Adrenal gland (tissue), 19 donors: Measurements from ENCODE around the gene CTNND2. TPM values are rescaled to one million over a fixed set of nuclear protein-coding genes. Genes with fewer than 3 reads are reported as not detected.
A peak's percentile ranks its signal among the peaks of the same experiment; 100 is the strongest.

Experiments used
- DNase-seq, 7 donors: peaks; one replicate each; pipeline ENCODE4 v3.0.0-alpha.2; 2019 to 2020
- H3K27ac ChIP-seq, 5 donors: fragments of 200-600 bp; sonication (generic) in 4 of 5; 1 replicate in 3 of 5; 2 replicates in 2 of 5; pipeline versions ENCODE4 v1.5.1 to v1.8.0; 2016 to 2020; ENCODE audit warnings: mild to moderate bottlenecking in 1 of 5
- H3K27me3 ChIP-seq: fragments of 200-600 bp; 2 replicates; pipeline ENCODE4 v1.8.0; 2021
- H3K36me3 ChIP-seq, 2 donors: fragments of 200-600 bp; replicated peaks in 1 of 2; 1 replicate in 1 of 2; 2 replicates in 1 of 2; pipeline versions ENCODE4 v1.5.1 to v1.8.0; 2018 to 2022
- H3K4me1 ChIP-seq, 2 donors: fragments of 200-600 bp; replicated peaks in 1 of 2; 1 replicate in 1 of 2; 2 replicates in 1 of 2; pipeline versions ENCODE4 v1.5.1 to v1.8.0; 2018 to 2021
- H3K4me3 ChIP-seq, 4 donors: fragments of 200-600 bp; sonication (generic) in 3 of 4; one replicate each; pipeline ENCODE4 v1.5.1; 2016 to 2018
- H3K9me3 ChIP-seq, 3 donors: fragments of 200-600 bp; sonication (generic) in 1 of 3; replicated peaks in 1 of 3; 1 replicate in 2 of 3; 2 replicates in 1 of 3; pipeline versions ENCODE4 v1.5.1 to v1.8.0; 2016 to 2021
- CTCF ChIP-seq, 6 experiments: fragments of 450-650 bp in 4 of 6; fragments of 200-600 bp in 2 of 6; sonication (generic) in 1 of 6; IDR thresholded peaks; 1 replicate in 5 of 6; 2 replicates in 1 of 6; pipeline versions ENCODE4 v1.5.1 to v1.8.0; 2016 to 2021; ENCODE audit warnings: antibody characterized with exemption in 6 of 6, mild to moderate bottlenecking in 2 of 6, moderate library complexity in 1 of 6
- POLR2A ChIP-seq, 2 donors: fragments of 450-650 bp; IDR thresholded peaks; one replicate each; pipeline ENCODE4 v1.6.1; 2017; ENCODE audit warnings: antibody characterized with exemption in 2 of 2, mild to moderate bottlenecking in 2 of 2, moderate library complexity in 1 of 2
- WGBS, 4 donors: extraction: QIAGEN DNeasy Blood & Tissue Kit in 2 of 4; methylation state at CpG; one replicate each; pipeline versions ENCODE4 v1.1.5 to v1.1.7; 2013 to 2017; 5-methylcytosine and 5-hydroxymethylcytosine counted together
- intact Hi-C, 2 donors: fragments of 100-400 bp; cut with DNase I; formaldehyde crosslinking; loops; one replicate each; pipeline versions ENCODE4 v1.14.1 to v1.15.0; 2022 to 2023
- long read RNA-seq, 10 donors: library from polyadenylated mRNA in 3 of 10; unstranded in 2 of 10; stranded (forward) in 1 of 10; transcript quantifications; one replicate each; pipeline ENCODE4 v2.0.0 and lab custom pipeline, GENCODE V29; 2021 to 2026
- polyA plus RNA-seq, 3 donors: library from polyadenylated mRNA; stranded (reverse); fragments of 200-250 nt in 2 of 3; fragments of 350-450 nt in 1 of 3; fragmentation: Illumina TruSeq in 1 of 3; extraction: RNeasy Lipid Tissue Mini Kit (QIAGEN cat#74804) in 1 of 3; gene quantifications; one replicate each; pipeline ENCODE4 v1.2.3, GENCODE V29; 2013 to 2014
- total RNA-seq, 9 donors: library from RNA; depleted of rRNA in 4 of 9; stranded (reverse); fragments of >200 nt in 4 of 9; fragments of 120-200 nt in 1 of 9; fragmentation: NEBNext Ultra II Directional in 1 of 9; extraction: Animal tissue kit (Norgen Biotek cat#: 25700) in 1 of 9; gene quantifications; one replicate each; pipeline versions ENCODE4 v1.1.0 to v1.2.4, GENCODE V29; 2013 to 2023
- donor health status: healthy with polysubstance abuse.
- donor health status: Bipolar disorder and iron deficiency.
- donor health status: DM: yes; HTN: yes; CAD: no.
- donor health status: DM: no; HTN: no; CAD: no.
- donor health status: DM: no; HTN: no; CAD: no.
- donor health status: DM: yes; HTN: yes; CAD: no.

Gene CTNND2
- total RNA-seq: 1 to 10 TPM in 4 of 9 donors, under 1 TPM in 4, not detected in 1; 0.39 to 4.2 (median 1.1) TPM
- 1 to 10 TPM in 2 of 3 donors, under 1 TPM in 1; 0.34 to 1.8 (median 1.3) TPM for polyA plus RNA-seq
- long read RNA-seq, donor 1: 0 reads
- long read RNA-seq, donor 2, partial matches to known transcripts: 8 of 8 reads
- long read RNA-seq, donor 2, other reads (novel, unspliced or antisense): 0 of 8 reads
- long read RNA-seq, donor 3: 0 reads
- long read RNA-seq, donor 4: 0 reads
- long read RNA-seq, donor 5, partial matches to known transcripts: 1 of 1 reads
- long read RNA-seq, donor 5, other reads (novel, unspliced or antisense): 0 of 1 reads
- long read RNA-seq, donor 6, partial matches to known transcripts: 0 of 1 reads
- long read RNA-seq, donor 6, other reads (novel, unspliced or antisense): 1 of 1 reads
- long read RNA-seq, donor 7: 0 reads
- long read RNA-seq, donor 8: 0 reads
- long read RNA-seq, donor 9: 0 reads
- long read RNA-seq, donor 10: 0 reads

DNA sequence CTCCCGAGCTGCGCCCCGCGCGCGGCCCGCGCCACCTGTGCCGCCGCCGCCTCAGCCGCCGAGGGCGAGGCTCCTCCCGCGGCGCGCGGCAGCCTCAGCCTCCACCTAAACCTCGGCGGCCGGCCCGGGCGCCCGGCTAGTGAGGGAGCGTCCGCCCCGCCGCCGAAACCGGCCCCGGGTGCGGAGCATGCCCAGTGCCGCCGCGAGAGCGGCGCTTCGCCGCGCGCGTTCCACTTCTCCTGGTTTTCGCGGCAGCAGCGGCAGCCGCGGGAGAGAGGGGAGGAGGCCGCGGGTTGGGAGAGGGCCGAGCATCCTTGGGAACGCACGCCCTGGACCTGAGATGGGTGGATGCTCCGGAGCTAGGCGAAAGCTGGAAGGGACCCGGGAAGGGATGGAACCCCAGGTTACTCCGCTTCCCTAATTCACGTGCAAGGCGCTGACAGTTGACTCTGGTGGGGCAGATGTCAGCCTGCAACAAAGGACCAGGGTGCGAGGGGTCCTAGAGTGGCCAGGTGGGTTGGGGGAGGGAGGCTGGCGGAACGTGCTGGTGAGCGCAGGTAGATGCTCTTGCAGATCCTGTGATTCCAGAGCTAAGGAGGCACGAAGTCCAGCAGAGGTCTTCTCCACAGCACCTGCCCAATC is at the start of gene CTNND2:
CTNND2 (minus strand) TSS at position 182 of the 642 bp plus-strand sequence. CDS start 593 bp downstream, outside the sequence.
- peak within 1 kb of the TSS in 1 of 5 donors; percentile 70 for H3K27ac ChIP-seq
- DNase-seq: peak in 3 of 7 donors; percentile 7 to 73 (median 22)
- 1 to 2% (median 1%) methylated on average over 17 to 64 of the region's 64 CpGs; no CpG with 5 or more reads in 1 of the 4 donors for WGBS, 4 donors
- H3K27me3 ChIP-seq: peaks cover 12% of the 10 kb centered on the region
- no peak for TF ChIP-seq CTCF (IDR thresholded peaks at IDR 0.05)
- no peak for TF ChIP-seq POLR2A (IDR thresholded peaks at IDR 0.05)
- no peaks in the 10 kb centered on the region for H3K9me3 ChIP-seq
- H3K36me3 ChIP-seq: no peaks in the 10 kb centered on the region
- H3K4me1 ChIP-seq: no peaks in the 10 kb centered on the region
- no peak within 1 kb of the TSS for H3K4me3 ChIP-seq
- intact Hi-C loops: no loop called here

GRCh38 chr5:11946317-11946716 is 42.1 kb upstream of the CTNND2 start:
- Histone ChIP-seq H3K27ac (no peak overlapping the region), H3K4me3 (no peak overlapping the region), H3K27me3 (no peaks in the 10 kb centered on the region), H3K36me3 (no peaks in the 10 kb centered on the region), H3K9me3 (peaks cover 0 to 6% (median 0%) of the 10 kb centered on the region in 3 donors), H3K4me1 (no peaks in the 10 kb centered on the region)
- intact Hi-C loops: no loop called here
- DNase-seq: no peak
- no peak for TF ChIP-seq CTCF (IDR thresholded peaks at IDR 0.05)
- TF ChIP-seq POLR2A (IDR thresholded peaks at IDR 0.05): no peak

- DNase-seq: no peak
Observed at GRCh38 chr5:11941566-11941965, 37.3 kb upstream of the CTNND2 start.

More at GRCh38 chr5:11941566-11941965, 37.3 kb upstream of the CTNND2 start:
- H3K36me3 ChIP-seq: no peaks in the 10 kb centered on the region
- intact Hi-C loops: no loop called here
- H3K4me3 ChIP-seq: no peak overlapping the region
- H3K4me1 ChIP-seq: no peaks in the 10 kb centered on the region
- TF ChIP-seq POLR2A (IDR thresholded peaks at IDR 0.05) (no peak), CTCF (IDR thresholded peaks at IDR 0.05) (no peak)
- H3K9me3 ChIP-seq: peaks cover 0 to 6% (median 0%) of the 10 kb centered on the region in 3 donors
- no peak overlapping the region for H3K27ac ChIP-seq
- H3K27me3 ChIP-seq: no peaks in the 10 kb centered on the region
